HG03159 (cell line): ENCODE data around the gene PDXDC1.
"Not testable (repeated sequence)": the region's sequence is repeated elsewhere in the genome, so short reads cannot be mapped to it uniquely, and the experiment has no call there.

ENCODE experiments used
- ATAC-seq: cut with Tn5 transposase; IDR thresholded peaks from one replicate; pipeline ENCODE4 v1.9.1; 2021; ENCODE audit warnings: mild to moderate bottlenecking, moderate library complexity; ENCODE audit not compliant: unreplicated experiment

The PDXDC1 gene, protein sequence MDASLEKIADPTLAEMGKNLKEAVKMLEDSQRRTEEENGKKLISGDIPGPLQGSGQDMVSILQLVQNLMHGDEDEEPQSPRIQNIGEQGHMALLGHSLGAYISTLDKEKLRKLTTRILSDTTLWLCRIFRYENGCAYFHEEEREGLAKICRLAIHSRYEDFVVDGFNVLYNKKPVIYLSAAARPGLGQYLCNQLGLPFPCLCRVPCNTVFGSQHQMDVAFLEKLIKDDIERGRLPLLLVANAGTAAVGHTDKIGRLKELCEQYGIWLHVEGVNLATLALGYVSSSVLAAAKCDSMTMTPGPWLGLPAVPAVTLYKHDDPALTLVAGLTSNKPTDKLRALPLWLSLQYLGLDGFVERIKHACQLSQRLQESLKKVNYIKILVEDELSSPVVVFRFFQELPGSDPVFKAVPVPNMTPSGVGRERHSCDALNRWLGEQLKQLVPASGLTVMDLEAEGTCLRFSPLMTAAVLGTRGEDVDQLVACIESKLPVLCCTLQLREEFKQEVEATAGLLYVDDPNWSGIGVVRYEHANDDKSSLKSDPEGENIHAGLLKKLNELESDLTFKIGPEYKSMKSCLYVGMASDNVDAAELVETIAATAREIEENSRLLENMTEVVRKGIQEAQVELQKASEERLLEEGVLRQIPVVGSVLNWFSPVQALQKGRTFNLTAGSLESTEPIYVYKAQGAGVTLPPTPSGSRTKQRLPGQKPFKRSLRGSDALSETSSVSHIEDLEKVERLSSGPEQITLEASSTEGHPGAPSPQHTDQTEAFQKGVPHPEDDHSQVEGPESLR

GRCh38 chr16:14974656-14975417 lies at the start of gene PDXDC1:
PDXDC1 (plus strand) TSS chr16:14975026; CDS start chr16:14975200, 174 bp downstream.
- peak; percentile 91 for ATAC-seq

DNA sequence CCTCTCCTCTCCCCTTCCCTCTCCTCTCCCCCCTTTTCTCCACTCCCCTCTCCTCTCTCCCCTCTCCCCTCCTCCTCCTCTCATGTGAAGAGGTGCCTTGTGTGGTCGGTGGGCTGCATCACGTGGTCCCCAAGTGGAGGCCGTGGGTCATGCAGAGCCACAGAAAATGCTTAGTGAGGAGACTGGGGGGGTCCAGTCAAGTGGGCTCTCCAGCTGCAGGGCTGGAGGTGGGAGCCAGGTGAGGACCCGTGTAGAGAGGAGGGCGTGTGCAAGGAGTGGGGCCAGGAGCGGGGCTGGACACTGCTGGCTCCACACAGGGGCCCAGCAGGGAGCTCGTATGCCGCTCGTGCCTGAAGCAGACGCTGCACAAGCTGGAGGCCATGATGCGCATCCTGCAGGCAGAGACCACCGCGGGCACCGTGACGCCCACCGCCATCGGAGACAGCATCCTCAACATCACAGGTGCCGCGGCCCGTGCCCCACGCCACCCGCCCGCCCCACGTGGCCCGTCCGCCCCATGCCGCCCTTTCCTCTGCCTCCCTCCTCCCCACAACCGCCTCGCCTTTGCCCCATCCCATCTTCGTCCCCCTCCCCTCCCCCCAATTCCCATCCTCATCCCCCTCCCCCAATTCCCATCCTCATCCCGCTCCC lies 46.6 kb upstream of the PDXDC1 start:
- not testable (repeated sequence) for ATAC-seq

- ATAC-seq, result not testable (repeated sequence)
These were observed 45.6 kb upstream of the PDXDC1 start for GRCh38 chr16:14929176-14929575.

- not testable (repeated sequence) for ATAC-seq
These were observed 44.6 kb upstream of the PDXDC1 start for GRCh38 chr16:14930246-14930645.

GRCh38 chr16:14930971-14931370 lies 43.9 kb upstream of the PDXDC1 start:
- ATAC-seq, result not testable (repeated sequence)

DNA sequence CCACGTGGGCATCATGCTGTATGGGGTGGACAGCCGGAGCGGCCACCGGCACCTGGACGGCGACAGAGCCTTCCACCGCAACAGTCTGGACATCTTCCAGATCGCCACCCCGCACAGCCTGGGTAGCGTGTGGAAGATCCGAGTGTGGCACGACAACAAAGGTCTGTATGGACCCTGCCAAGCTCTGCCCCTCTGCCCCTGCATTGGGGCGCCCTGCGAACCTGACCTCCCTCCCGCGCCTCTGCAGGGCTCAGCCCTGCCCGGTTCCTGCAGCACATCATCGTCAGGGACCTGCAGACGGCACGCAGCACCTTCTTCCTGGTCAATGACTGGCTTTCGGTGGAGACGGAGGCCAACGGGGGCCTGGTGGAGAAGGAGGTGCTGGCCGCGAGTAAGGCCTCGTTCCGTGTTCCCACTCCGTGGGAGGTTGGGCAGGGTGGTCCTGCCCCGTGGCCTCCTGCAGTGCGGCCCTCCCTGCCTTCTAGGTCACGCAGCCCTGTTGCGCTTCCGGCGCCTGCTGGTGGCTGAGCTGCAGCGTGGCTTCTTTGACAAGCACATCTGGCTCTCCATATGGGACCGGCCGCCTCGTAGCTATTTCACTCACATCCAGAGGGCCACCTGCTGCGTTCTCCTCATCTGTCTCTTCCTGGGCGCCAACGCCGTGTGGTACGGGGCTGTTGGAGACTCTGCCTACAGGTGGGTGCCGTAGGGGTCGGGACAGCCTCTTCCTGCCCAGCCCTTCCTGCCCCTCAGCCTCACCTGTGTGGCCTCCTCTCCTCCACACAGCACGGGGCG lies 42.0 kb upstream of the PDXDC1 start:
- ATAC-seq, result not testable (repeated sequence)

- not testable (repeated sequence) for ATAC-seq
These were observed 37.7 kb upstream of the PDXDC1 start, which contains the start of gene NPIPA1 for GRCh38 chr16:14937143-14937542. NPIPA1 (plus strand) TSS chr16:14937443; CDS start chr16:14937443, 0 bp downstream.

DNA sequence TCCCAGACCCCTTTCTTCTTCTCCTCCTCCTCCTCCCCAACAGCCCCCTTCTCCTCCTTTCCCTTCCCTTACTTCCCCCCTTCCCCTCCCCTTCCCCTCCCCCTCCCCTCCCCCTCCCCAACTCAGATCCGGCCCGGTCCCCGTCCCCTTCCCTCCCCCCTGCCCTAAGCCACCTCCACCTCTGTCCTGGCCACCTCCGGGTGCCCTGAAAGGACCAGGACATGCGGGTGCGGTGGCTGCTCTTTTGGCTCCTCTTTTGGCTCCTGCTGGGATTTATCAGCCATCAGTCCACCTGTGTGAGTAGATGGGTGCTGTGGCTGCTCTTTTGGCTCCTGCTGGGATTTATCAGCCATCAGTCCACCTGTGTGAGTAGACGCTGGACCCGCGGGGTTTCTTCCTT lies 36.8 kb upstream of the PDXDC1 start:
- not testable (repeated sequence) for ATAC-seq

- not testable (repeated sequence) for ATAC-seq
These were observed 32.1 kb upstream of the PDXDC1 start for GRCh38 chr16:14942686-14943085.

- no peak for ATAC-seq
These were observed 19.1 kb upstream of the PDXDC1 start for GRCh38 chr16:14955546-14956231.

- no peak for ATAC-seq
These were observed 17.1 kb upstream of the PDXDC1 start for GRCh38 chr16:14957576-14958322.

DNA sequence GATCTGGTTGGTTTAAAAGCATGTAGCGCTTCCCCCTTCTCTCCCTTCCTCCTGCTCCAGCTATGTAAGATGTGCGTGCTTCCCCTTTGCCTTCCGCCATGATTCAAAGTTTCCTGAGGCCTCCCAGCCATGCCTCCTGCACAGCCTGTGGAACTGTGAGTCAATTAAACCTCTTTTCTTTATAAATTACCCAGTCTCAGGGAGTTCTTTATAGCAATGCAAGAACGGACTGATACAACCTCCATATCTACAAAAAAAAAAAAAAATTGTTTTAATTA lies 16.6 kb upstream of the PDXDC1 start:
- ATAC-seq, result no peak

- no peak for ATAC-seq
These were observed 15.9 kb upstream of the PDXDC1 start for GRCh38 chr16:14958970-14959369.

DNA sequence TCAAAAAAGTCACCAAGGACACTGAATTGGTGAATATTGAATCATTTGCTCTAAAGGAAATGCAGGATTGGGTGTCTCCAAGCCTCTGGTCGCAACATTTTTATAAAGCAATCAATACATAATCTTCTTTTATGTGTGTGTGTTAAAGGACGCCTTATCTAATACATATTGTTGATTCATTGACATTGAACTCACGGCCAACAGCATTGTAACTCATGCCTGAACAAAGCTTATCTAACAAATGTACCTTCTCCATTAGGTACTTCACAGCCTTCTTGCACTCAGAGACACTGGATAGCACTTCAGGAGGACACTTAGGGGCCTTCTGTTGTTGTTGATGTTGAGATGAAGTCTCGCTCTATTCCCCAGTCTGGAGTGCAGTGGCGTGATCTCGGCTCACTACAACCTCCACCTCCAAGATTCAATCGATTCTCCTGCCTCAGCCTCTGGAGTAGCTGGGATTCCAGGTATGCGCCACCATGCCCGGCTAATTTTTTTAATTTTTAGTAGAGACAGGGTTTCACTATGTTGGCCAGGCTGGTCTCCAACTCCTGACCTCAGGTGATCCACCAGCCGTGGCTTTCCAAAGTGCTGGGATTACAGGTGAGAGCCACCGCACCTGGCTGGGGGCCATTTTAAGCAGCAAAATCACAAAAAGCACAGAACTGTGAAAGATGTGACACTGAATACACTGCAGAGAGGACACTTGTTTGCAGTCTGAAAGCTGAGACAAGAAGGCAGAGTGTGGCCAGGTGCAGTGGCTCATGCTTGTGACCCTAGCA lies 13.2 kb upstream of the PDXDC1 start:
- ATAC-seq, result no peak

- no peak for ATAC-seq
These were observed 11.3 kb upstream of the PDXDC1 start for GRCh38 chr16:14963281-14964173.

- ATAC-seq, result no peak
These were observed 9.5 kb upstream of the PDXDC1 start for GRCh38 chr16:14965328-14965727.

- not testable (repeated sequence) for ATAC-seq
These were observed 5.0 kb upstream of the PDXDC1 start for GRCh38 chr16:14969795-14970194.
